Activated gamma-delta T cell treated with Interleukin-2 at 50 U/mL for 16 hours (primary cell): ENCODE data around the gene GPSM3.
"Not testable (repeated sequence)": the region's sequence is repeated elsewhere in the genome, so short reads cannot be mapped to it uniquely, and the experiment has no call there.

Experiments
- DNase-seq: peaks from one replicate; pipeline ENCODE4 v3.0.0-alpha.2; 2020

GPSM3 gene, protein sequence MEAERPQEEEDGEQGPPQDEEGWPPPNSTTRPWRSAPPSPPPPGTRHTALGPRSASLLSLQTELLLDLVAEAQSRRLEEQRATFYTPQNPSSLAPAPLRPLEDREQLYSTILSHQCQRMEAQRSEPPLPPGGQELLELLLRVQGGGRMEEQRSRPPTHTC

DNA sequence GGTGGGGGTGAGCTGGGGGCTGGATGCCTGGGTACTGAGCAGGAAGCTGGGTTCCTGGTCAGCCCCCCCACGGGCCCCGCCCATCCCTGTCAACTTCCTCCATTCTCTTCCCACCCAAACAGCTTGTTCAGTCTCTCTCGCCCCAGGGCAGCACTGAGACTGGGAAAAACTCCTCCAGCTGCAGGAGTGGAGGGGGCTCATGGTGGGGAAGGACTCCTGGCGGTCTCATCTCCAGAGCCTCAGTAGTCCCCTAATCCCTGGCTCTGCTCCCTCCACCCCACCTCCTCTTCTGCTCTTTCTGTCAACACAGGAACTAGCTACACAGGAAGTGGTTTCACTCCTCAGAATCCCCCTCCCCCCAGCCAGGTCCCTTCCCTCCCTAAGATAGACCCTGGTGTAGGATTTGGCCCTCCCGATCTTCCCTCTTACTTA is at the start of gene GPSM3:
Gene GPSM3, minus strand, starts transcription at position 36 of the 432 bp plus-strand sequence. CDS start 130 bp downstream, outside the sequence.
- peak; percentile 63 for DNase-seq

DNA sequence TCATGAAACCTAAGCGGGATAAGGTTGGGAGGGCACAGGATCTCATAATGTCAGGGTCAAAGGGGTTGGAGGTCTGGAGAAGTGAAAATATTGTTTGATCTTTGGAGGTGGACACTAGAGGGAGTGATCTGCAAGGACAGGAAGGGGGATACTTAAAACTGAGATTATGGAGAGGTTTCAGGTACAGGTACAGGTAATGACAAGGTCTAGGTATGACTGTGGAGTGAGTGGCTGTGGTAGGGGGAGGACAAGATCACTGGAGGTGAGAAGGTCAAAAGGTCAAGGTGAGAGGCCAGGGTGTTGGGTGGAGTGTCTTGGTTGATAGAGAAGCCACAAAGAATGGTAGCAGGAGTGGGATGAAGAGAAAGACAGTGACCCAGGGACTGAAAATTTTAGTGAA is 48.2 kb upstream of the GPSM3 start:
- no peak for DNase-seq

DNA sequence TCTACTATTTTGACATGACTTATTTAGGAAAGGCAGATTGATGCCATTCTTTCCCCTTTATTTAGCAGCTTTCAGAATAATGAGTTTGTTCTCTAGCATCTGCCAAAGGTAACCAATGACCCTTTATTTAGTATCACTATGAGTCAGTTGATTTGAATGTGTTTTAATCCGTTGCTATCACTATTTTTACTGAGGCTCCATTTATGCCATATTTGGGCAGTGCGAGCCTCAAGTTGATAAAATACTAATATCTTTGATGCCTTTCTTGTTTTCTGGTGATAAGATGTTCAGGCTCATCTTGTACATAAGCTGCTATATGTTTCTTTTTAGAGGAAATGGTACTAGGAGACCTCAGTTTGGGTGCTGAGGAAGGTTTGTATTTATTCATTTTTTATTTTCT is 47.0 kb upstream of the GPSM3 start:
- no peak for DNase-seq

DNA sequence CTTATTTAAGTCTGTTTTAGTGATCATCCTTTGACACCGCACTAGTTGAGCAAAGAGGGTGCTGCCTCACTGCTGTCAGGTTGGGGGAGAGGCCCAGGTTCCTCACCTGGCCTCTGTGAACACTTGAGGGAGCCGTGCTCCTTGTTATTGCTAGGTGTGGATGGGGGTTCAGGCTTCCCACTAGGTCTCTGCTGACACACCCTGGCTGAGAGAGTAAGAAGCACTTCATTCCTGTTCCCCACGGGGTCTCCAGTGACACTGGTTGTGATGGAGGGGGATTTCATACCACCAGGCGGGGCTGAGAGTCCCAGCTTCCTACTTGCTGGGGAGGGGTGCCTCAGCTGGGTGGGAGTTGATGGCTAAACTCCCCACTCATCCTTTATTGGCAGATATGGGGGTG is 42.5 kb upstream of the GPSM3 start:
- DNase-seq, result no peak

DNA sequence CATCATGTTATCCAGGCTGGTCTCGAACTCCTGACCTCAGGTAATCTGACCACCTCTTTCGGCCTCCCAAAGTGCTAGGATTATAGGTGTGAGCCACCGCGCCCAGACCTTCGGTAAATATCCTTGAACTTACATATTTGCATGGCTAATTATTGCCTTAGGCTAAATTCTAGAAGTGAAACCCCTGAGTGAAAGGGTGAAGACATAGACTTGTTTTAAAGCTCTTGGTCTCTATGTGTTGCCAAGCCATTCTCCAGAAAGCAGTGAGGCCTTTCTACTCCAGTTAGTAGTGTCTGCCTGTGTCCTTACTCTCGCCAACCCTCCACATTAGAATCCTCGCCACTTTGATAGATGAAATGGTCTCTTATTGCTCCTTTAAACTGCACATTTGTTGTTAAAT is 34.0 kb upstream of the GPSM3 start:
- DNase-seq, result no peak

DNA sequence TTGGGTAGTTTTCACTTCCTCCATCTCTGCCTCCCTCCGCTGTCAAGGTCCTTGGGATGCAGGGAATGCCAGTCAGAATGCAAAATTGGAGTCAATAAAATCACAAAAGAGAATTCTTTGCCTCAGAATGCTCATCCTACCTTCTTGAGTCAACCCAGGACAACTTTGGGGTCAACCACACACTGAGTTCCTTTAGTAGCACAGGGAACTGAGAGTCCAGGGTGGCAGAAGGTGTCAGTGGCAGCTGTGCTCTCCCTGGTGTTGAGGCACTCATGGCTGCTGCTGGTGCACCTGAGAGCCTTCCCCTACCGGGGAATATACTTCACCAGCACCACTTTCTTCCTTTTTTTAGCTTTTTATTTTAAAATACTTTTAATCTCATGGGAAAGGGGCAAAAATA is 32.3 kb upstream of the GPSM3 start:
- DNase-seq, result no peak

DNA sequence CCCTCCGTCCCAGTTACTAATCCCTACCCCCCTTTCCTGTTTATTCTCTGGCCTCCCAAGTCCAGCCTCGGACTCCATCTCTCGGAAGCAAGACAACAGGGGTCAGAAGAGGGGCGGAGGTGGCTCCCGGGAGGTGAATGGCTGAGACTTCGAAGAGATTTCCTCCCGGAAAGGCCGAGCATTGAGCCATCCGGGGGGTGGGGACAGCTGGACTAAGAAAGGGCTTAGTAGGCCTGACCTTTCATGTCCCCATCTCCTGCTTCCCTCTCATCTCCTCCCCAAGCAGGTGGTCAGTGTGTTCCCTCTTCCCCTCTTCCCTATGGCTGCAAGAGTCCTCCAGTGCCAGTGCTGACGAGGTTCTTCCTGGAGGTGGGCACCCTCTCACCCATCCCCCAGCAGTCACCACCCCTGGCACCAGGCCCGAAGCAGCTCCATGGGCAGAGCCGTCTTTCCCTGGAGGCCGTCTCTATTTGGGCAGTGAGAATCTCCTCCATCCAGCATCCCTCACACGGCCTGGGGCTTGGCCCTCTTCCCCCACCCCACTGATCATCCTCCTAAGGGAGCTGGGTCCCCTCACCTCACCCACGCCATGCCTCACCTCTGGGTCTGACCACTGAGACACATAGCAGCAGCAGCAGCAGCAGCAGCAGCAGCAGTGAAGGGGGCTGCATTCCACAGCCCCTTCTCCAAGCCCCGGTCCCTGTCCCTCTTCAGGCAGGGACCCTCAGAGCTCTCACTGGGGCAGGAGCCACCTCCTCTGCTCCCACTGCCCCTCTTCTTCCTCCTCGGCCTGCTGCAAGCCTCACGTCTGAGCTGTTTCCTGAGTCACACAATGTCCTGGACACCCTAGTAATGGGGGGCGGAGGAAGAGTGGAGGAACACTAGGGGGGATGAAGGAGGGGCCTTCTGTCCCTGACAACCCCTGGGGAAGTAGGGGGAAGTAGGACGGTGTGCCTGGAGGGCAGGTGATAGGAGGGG is 31.1 kb upstream of the GPSM3 start, which contains the start of gene NOTCH4:
Gene NOTCH4, minus strand, starts transcription at position 810 of the 978 bp plus-strand sequence. Its CDS starts 139 bp downstream, at position 671.
- no peak for DNase-seq

DNA sequence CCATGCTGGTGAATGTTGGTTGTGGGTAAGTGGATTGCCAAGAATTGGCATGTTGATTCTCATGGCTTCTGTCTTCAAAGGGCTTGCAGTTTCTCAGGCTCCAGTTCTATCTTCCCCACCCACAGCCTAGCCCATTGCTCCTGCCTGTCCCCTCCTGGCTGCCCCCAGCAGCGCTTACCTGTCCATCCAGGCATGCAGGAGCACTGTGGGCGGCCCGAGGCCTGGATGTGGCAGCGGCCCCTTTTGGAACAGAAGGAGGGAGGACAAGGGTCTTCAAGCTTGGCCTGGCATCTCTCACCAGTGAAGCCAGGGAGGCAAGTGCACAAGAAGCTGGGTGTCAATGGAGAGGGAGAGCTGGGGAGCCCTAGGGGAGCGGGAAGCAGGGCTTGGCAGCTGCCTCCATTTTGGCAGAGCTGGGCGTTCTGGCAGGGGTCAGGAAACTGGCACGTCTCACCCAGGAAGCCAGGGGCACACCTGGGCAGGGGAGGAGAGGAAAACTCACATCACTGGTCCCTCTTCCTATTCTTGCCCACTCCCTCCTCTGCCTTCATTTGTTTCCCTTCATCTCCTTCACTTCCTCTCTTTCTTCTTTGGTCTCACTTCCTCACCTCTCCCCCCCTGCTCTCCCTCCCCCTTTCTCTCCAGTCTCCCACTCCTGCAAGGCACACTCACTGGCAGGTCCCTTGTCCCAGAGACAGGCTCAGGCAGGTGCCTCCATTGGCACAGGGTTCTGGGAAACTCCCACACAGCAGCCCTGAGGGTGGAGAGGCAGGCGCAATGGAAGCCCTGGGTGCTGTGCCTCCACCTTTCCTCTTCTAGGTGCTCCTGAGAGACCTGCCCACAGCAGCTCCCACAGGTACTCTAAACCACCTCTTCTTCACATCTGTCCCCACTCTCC is 30.1 kb upstream of the GPSM3 start:
- no peak for DNase-seq

DNA sequence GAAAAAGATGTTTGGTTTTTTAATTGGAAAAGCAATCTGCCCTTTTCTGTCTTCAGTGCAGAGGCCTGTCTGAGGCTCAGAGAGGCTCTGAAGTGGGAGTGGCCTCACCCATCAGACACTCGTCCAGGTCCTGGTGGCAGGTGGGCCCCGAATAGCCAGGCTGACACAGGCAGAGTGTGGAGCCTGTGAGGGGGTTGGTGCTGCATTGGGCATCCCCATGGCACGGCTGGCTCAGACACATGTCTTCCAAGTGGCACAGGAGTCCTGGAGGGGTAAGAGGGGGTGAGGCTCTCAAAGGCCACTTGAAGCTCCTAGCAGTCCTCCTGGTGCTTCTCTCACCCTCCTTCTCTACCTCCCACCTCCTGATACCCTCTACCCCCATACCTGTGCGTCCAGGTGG is 27.6 kb upstream of the GPSM3 start:
- DNase-seq, result no peak

DNA sequence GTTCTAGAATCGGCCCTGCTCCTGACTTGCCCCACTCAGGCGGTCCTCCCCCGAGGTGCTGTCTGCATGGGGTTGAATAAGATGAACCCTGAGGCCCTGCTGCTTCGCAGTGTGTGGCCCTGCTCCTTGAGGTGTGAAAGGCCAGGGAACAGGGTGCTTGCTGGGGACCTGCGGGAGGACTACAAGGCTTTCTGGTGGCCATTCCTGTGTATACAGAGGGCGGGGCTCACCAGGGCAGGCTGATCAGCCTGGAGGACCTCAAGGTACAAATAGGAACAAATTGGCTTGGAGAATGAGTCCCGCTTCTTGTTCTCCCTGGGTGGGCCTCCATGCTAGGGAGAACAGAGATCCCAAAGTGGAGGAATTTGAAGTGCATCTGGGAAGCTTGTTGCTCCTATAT is 25.7 kb upstream of the GPSM3 start:
- no peak for DNase-seq

DNA sequence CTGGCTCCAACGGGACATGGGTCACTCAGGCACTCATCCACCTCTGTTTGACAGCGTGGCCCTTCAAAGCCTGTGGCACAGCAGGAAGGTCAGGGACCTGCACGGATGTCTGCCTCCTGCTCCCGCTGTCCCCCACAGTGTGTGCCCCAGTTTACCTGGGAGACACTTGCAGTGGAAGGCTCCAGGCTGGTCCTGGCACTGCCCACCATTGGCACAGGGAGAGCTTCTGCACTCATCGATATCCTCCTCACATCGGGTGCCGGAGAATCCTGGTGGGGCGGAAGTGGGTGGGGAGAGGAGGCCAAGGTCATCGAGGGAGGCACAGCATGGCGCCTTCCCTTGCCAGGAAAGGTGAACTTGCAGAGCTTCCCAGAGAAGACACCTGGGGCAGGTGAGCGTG is 24.6 kb upstream of the GPSM3 start:
- no peak for DNase-seq

DNA sequence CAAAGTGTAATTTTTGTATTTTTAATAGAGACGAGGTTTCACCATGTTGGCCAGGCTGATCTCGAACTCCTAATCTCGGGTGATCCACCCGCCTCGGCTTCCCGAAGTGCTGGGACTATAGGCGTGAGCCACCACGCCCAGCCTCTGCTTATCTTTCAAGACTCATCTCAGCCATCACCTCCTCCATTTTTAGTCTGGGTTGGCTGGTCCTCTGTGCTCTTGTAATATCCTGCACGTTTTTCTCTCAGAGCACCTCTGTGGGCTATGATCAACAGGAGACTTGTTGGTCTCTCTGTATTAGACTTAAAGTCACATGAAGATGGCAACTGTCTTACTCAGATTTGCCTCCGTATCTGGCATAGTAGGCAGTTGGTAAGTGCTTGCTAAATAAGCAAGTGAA is 23.8 kb upstream of the GPSM3 start:
- DNase-seq, result no peak

DNA sequence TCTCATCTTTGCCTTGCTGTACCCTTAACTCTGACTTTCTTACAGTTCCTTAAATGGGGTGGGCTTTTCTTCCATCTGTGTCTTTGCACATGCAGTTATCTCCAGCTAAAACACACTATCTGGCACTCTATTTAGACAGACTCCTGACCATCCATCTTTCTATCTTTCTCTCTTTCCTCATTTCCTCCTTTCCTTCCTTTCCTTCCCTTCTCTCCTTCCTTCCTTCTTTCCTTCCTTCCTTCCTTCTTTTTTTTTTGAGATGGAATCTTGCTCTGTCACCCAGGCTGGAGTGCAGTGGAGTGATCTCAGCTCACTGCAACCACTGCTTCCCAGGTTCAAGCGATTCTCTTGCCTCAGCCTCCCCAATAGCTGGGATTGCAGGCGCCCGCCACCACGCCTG is 23.2 kb upstream of the GPSM3 start:
- no peak for DNase-seq

DNA sequence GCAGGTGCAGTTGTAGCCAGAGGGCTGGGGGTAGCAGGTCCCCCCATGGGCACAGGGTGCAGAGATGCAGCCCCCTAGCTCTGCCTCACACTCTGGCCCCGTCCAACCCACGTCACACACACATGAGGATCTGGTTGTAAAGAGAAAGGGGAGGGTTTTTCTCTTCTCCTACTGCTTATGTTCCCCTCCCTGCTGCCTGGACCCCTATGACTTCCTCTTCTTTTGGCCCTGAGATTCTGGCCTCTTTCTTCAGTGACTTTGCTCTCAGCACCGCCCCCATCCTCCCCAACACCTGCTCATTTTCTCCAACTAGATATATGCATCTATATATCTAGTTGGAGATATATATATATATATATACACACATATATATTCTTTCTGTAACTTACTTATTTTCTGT is 21.7 kb upstream of the GPSM3 start:
- DNase-seq, result no peak

DNA sequence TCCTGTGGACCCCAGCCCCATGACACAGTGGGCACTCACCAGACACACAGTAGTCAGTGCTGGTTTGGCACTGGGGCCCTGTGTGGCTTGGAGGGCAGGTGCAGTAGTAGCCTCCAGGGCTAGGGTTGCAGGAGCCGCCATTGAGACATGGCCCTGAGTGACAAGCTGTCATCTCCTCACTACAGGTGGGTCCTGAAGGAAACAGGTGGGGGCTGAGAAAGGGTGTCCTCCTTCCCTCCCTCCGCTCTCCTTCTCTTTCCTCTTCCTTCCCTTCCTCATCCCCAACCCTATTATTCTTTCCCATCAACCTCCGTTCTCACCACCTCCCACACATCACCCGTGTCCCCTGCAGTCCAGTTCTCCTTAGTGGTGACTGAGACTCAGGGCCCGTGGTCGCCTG is 21.2 kb upstream of the GPSM3 start:
- DNase-seq, result no peak

DNA sequence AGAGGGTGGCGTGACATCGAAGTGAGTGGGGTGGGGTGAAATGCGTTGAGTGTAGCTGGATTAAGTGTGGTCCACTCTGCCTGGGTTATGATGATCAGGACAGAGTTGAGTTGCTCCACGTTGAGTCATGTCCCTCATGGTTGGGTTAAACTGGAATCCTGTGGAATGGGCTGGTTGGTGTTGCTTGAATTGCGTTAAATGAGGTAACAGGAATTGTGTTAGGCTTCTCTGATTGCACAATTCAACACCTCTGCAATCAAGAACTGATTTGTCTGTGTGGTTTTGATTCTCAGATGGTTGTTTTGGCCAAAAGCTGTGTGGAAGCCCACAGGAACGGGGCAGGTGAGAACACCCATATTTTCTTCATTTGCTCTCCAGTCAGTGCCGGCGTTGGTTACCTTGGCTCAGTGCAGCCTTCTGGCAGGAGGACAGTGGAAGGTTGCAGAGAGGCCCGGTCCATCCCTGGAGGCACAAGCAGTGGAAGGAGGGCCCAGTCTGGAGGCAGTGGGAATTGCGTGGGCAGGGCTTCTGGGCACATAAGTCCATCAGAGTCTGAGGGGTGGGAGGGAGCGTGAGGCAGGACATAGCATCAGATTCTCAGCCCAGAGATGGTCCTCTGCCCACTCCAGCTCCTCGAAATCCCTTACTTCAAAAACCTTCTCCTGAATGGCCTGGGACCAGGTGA is 19.8 kb upstream of the GPSM3 start:
- DNase-seq, result no peak

DNA sequence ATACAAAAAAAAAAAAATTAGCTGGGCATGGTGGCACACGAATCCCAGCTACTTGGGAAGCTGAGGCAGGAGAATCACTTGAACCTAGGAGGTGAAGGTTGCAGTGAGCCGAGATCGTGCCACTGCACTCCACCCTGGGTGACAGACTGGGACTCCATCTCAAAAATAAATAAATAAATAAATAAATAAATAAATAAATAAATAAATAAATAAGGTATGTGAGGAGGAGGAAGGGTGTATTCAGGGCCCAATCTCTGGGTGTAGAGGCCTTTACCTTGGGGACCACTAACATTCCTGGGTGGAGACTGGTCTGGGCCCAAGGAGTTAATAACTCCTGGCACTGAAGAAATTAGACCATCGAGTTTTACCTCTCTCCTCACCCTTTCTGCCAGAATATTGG is 19.0 kb upstream of the GPSM3 start:
- DNase-seq, result not testable (repeated sequence)

DNA sequence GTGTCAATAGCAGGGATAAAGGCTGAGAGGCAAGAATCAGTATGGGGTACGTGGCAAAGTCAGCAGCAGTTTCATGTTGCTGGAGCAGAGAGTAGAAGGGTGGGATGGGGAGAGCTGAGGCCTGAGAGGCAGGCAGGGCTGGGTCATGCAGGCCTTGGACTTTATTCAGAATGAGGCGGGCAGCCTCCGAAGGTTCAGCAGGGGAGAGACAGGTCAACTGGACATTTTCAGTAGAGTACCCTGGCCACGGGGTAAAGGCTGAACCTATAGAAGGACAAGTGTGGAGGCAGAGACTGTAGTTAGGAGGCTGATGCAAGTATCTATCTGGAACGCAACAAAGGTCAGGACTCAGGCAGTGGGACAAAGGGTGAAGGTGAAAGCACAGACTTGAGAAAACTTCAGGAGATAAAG is 17.8 kb upstream of the GPSM3 start:
- no peak for DNase-seq

DNA sequence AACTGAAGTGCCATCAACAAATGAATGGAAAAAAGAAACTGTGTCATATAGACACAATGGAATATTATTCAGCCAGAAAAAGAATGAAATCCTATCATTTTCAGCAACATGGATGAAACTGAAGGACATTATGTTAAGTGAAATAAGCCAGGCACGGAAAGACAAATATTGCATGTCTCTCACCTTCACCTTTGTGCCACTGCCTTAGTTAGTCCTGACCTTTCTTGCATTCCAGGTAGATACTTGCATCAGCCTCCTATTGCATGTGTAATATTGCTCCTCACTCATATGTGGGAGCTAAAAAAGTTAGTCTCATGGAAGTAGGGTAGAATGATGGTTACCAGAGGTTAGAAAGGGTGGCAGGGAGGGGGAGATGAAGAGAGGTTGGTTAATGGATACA is 16.6 kb upstream of the GPSM3 start:
- DNase-seq, result no peak

DNA sequence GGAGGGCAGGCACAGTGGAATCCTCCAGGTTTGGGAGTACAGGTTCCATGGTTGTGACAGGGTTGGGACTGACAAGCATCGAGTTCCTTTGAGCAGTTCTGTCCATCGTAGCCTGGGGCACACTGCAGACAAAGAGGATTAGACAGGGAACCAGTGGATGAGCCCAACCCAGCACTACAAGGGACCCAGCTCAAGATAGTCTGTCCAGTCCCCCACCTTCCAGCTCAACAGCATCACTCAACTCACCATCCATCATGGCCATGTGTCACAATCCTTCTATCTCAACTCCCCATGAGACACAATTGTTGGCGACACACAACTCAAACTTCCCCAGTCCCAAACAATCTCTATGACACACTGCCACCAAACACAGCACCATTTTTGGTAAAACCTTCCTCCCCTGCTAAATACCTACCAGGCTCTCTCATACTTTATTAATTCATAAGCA is 11.8 kb upstream of the GPSM3 start:
- no peak for DNase-seq

DNA sequence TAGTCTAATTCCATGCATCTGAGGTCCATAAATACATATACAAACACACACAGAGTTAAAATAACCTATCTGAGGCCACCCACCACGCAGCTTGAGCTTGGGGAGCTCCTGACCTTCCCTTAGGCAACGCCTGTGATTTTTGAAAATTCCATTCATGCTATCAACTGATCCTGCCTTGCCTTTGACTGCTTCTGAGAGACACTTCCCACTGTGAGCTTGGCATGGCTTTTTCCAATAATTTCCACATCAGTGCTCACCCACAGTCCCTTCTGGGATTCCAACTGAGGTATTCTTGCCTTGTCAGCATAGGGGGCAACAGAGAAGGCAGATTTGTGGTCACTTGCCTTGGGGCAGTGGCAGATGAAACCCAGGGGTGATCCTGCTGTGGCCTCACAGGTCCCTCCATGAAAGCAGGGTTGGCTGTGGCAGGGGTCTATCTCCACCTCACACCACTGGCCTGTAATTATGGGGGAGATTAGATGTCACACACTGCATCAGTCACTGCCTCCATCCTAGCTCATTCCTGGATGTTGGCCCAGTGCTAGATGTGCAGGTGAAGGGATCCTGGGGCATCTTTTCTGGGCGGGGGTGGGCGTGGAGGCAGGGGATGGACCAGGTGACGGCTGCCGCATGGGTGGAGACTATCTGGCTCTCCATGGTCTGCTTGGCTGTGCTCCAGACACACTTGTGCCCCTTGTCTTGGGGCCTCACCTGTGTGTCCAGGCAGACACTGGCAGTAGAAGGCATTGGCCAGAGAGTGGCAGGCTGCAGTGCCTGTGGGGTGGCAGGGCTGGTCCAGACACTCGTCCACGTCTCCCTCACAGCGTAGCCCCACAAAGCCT is 11.2 kb upstream of the GPSM3 start:
- DNase-seq, result no peak

DNA sequence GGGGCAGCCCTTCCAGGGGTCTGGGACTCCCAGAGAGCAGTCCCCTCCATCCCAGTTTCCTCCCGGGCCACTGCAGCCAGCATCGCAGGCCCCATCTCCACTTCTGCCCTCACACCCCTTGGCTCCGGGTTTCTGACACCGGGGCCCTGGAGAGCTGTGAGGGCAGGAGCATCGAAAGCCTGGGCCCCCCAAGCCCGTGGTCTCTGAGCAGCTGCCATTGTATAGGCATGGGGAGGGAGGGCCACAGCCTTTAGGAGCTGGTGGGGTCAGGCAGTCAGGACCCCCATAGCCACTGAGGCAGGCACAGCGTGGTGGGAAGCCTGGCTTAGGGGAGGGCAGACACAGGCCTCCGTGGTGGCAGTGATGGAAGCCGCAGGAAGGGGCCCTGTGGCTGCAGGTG is 9.7 kb upstream of the GPSM3 start:
- DNase-seq, result no peak
